Prostate gland (tissue), 2 donors: Measurements from ENCODE around the gene DLG2. TPM values are rescaled to one million over a fixed set of nuclear protein-coding genes. Genes with fewer than 3 reads are reported as not detected.

Experiments used
- DNase-seq: peaks from one replicate; pipeline ENCODE4 v3.0.0-alpha.2; 2019; ENCODE audit warnings: low spot score
- H3K27ac ChIP-seq, 2 donors: fragments of 200-600 bp; sonication (generic); 2 replicates each; pipeline ENCODE4 v1.5.1; 2017 to 2019
- H3K27me3 ChIP-seq: fragments of 200-600 bp; sonication (generic); replicated peaks from 2 replicates; pipeline ENCODE4 v1.5.1; 2019; ENCODE audit not compliant: insufficient read depth
- H3K36me3 ChIP-seq, 2 donors: fragments of 200-600 bp; sonication (generic); 1 replicate in 1 of 2; 2 replicates in 1 of 2; pipeline versions ENCODE4 v1.5.1 to v1.8.1; 2017 to 2019
- H3K4me1 ChIP-seq: fragments of 200-600 bp; sonication (generic); replicated peaks from 2 replicates; pipeline ENCODE4 v1.5.1; 2019
- H3K4me3 ChIP-seq, 2 donors: fragments of 200-600 bp; sonication (generic); 2 replicates each; pipeline ENCODE4 v1.5.1; 2017 to 2019
- H3K9me3 ChIP-seq: fragments of 200-600 bp; sonication (generic); 2 replicates; pipeline ENCODE4 v1.5.1; 2017
- POLR2A ChIP-seq: fragments of 450-650 bp; IDR thresholded peaks from one replicate; pipeline ENCODE4 v1.6.1; 2016; ENCODE audit warnings: antibody characterized with exemption, mild to moderate bottlenecking
- POLR2AphosphoS5 ChIP-seq: sonication (generic); formaldehyde crosslinking; IDR thresholded peaks from one replicate; pipeline ENCODE4 v1.6.1; 2017; ENCODE audit warnings: antibody characterized with exemption
- WGBS: methylation state at CpG from one replicate; pipeline ENCODE4 v1.1.5; 2018; 5-methylcytosine and 5-hydroxymethylcytosine counted together
- intact Hi-C: fragments of 100-400 bp; cut with DNase I; formaldehyde crosslinking; loops from one replicate; pipeline ENCODE4 v1.14.2; 2022
- total RNA-seq, 2 donors: library from RNA; depleted of rRNA; stranded (reverse); fragments of >200 nt; gene quantifications; one replicate each; pipeline ENCODE4 v1.1.0, GENCODE V29; 2016
- TF ChIP-seq, protein P1 (sequence below), 4 experiments: fragments of 200-600 bp in 2 of 4; fragments of 450-650 bp in 2 of 4; sonication (generic) in 2 of 4; IDR thresholded peaks; 1 replicate in 3 of 4; 2 replicates in 1 of 4; pipeline ENCODE4 v1.5.1; 2016 to 2019; ENCODE audit warnings: antibody characterized with exemption in 4 of 4, mild to moderate bottlenecking in 2 of 4, moderate library complexity in 2 of 4

The DLG2 gene
- total RNA-seq, 2 donors from 2014 or later, result 9.8 to 16.2 TPM

DNA sequence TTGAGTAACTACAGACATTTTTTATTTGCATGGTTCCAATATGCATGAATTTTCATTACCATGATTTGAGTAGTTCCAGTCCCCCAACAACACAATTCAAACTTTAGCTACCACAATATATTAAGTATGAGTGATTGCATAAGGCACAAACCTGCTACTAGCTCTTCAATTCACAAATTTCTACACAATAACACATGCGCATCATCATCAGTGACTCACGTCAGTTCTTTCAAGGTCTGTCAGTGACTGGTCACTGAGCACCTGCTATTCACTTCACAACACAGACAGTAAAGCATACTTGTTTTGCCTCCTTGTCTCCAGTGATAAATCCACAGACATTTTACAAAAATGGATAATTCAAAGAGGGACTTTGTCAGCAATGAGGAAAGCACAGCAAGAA lies 1905.9 kb downstream of the DLG2 start:
- intact Hi-C loops, result no loop called here
- DNase-seq, result no peak
- H3K4me3 ChIP-seq, result no peak overlapping the region
- WGBS, result 96% methylated on average over 2 of the region's 2 CpGs
- no peaks in the 10 kb centered on the region for H3K27me3 ChIP-seq
- no peaks in the 10 kb centered on the region for H3K9me3 ChIP-seq
- H3K36me3 ChIP-seq, result no peaks in the 10 kb centered on the region
- TF ChIP-seq POLR2A, result no peak
- TF ChIP-seq, protein P1, sequence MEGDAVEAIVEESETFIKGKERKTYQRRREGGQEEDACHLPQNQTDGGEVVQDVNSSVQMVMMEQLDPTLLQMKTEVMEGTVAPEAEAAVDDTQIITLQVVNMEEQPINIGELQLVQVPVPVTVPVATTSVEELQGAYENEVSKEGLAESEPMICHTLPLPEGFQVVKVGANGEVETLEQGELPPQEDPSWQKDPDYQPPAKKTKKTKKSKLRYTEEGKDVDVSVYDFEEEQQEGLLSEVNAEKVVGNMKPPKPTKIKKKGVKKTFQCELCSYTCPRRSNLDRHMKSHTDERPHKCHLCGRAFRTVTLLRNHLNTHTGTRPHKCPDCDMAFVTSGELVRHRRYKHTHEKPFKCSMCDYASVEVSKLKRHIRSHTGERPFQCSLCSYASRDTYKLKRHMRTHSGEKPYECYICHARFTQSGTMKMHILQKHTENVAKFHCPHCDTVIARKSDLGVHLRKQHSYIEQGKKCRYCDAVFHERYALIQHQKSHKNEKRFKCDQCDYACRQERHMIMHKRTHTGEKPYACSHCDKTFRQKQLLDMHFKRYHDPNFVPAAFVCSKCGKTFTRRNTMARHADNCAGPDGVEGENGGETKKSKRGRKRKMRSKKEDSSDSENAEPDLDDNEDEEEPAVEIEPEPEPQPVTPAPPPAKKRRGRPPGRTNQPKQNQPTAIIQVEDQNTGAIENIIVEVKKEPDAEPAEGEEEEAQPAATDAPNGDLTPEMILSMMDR (IDR thresholded peaks at IDR 0.05), result no peak
- no peak for TF ChIP-seq POLR2AphosphoS5
- H3K4me1 ChIP-seq, result peaks cover 3% of the 10 kb centered on the region
- no peak overlapping the region for H3K27ac ChIP-seq

- H3K4me1 ChIP-seq, result peaks cover 3% of the 10 kb centered on the region
- H3K4me3 ChIP-seq, result no peak overlapping the region
- TF ChIP-seq POLR2AphosphoS5, result no peak
- TF ChIP-seq POLR2A, result no peak
- TF ChIP-seq, protein P1 (IDR thresholded peaks at IDR 0.05), result no peak
- no peak overlapping the region for H3K27ac ChIP-seq
- no peaks in the 10 kb centered on the region for H3K36me3 ChIP-seq
- H3K9me3 ChIP-seq, result no peaks in the 10 kb centered on the region
- intact Hi-C loops, result no loop called here
- no peaks in the 10 kb centered on the region for H3K27me3 ChIP-seq
- 88% methylated on average over 2 of the region's 2 CpGs for WGBS
- no peak for DNase-seq
Measured at GRCh38 chr11:83720675-83721074, 1906.5 kb downstream of the DLG2 start.

GRCh38 chr11:83717537-83717936 lies 1909.6 kb downstream of the DLG2 start:
- 80% methylated on average over 3 of the region's 3 CpGs for whole genome bisulfite sequencing
- TF ChIP-seq POLR2AphosphoS5 (no peak), POLR2A (no peak)
- TF ChIP-seq, protein P1 (IDR thresholded peaks at IDR 0.05), result no peak
- no peaks in the 10 kb centered on the region for H3K36me3 ChIP-seq
- DNase-seq, result no peak
- no peaks in the 10 kb centered on the region for H3K9me3 ChIP-seq
- no peak overlapping the region for H3K27ac ChIP-seq
- no peaks in the 10 kb centered on the region for H3K27me3 ChIP-seq
- no peaks in the 10 kb centered on the region for H3K4me1 ChIP-seq
- intact Hi-C loops, result no loop called here
- H3K4me3 ChIP-seq, result no peak overlapping the region

DNA sequence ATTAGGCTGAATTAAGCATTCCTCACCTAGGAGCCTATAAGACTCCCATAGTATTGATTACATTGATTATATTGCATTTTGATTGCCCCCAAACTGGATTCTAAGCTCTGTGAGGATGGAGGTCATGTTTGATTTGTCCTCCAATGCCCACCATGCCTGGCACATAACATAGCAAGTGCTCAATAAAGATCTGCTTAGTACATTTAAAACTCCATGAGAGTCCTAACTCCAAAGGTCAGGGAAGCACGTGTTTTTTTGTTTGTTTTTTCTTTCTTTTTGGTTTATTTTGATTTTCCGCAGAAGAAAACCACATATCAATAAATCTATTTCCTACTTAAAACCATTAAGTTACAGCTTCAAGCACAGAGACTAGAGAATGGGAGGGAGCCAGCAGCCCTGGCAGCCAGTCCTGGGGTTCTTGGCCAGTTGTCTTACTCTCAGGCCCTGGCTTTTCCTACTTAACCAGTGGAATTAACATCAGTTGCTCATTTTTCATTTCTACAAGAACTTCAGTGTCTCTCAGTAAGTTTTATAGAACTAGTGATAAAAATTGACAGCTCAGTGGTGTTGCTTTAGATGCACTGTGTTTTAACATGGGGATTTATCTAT lies 1911.1 kb downstream of the DLG2 start:
- H3K9me3 ChIP-seq, result no peaks in the 10 kb centered on the region
- H3K4me3 ChIP-seq, result no peak overlapping the region
- no peaks in the 10 kb centered on the region for H3K27me3 ChIP-seq
- TF ChIP-seq, protein P1 (IDR thresholded peaks at IDR 0.05), result no peak
- TF ChIP-seq POLR2AphosphoS5 (no peak), POLR2A (no peak)
- no peak overlapping the region for H3K27ac ChIP-seq
- no peaks in the 10 kb centered on the region for H3K4me1 ChIP-seq
- no peaks in the 10 kb centered on the region for H3K36me3 ChIP-seq
- DNase-seq, result no peak
- WGBS, result 85% methylated on average over 2 of the region's 2 CpGs
- intact Hi-C loops, result no loop called here

GRCh38 chr11:83713708-83714107 lies 1913.4 kb downstream of the DLG2 start:
- no peak overlapping the region for H3K27ac ChIP-seq
- 59% methylated on average over 2 of the region's 2 CpGs for WGBS

More at GRCh38 chr11:83713708-83714107, 1913.4 kb downstream of the DLG2 start:
- intact Hi-C loops, result no loop called here
- no peak overlapping the region for H3K4me3 ChIP-seq
- no peaks in the 10 kb centered on the region for H3K9me3 ChIP-seq
- no peaks in the 10 kb centered on the region for H3K36me3 ChIP-seq
- no peak for TF ChIP-seq POLR2AphosphoS5
- no peak for TF ChIP-seq POLR2A
- TF ChIP-seq, protein P1 (IDR thresholded peaks at IDR 0.05), result no peak
- no peak for DNase-seq
- H3K4me1 ChIP-seq, result no peaks in the 10 kb centered on the region
- no peaks in the 10 kb centered on the region for H3K27me3 ChIP-seq
